CD14-positive monocyte (primary cell): ENCODE data around the gene FOXN1. TPM values are rescaled to one million over a fixed set of nuclear protein-coding genes. Genes with fewer than 3 reads are reported as not detected.

ENCODE experiments used
- DNase-seq, 3 donors: peaks; one replicate each; pipeline ENCODE4 v3.0.0-alpha.2; 2011 to 2022
- H2AFZ ChIP-seq: 2 replicates; pipeline ENCODE4 v1.6.0; 2012; ENCODE audit warnings: mild to moderate bottlenecking, low read depth, low read length, inconsistent platforms; ENCODE audit not compliant: insufficient read depth, poor library complexity, severe bottlenecking
- H3K27ac ChIP-seq, 2 donors: 1 replicate in 1 of 2; 2 replicates in 1 of 2; pipeline ENCODE4 v1.5.1; 2012 to 2013; ENCODE audit warnings: low read length in 2 of 2, control low read depth in 1 of 2, inconsistent platforms in 1 of 2, low read depth in 1 of 2, mild to moderate bottlenecking in 1 of 2
- H3K27me3 ChIP-seq, 2 donors: one replicate each; pipeline versions ENCODE4 v1.6.0 to v1.6.1; 2011 to 2013; ENCODE audit warnings: low read length in 2 of 2; ENCODE audit not compliant: control insufficient read depth in 2 of 2, insufficient read depth in 2 of 2
- H3K36me3 ChIP-seq, 2 donors: replicated peaks in 1 of 2; 1 replicate in 1 of 2; 2 replicates in 1 of 2; pipeline versions ENCODE4 v1.5.1 to v1.6.1; 2012 to 2013; ENCODE audit warnings: low read length in 2 of 2, control low read depth in 1 of 2, inconsistent platforms in 1 of 2, mild to moderate bottlenecking in 1 of 2; ENCODE audit not compliant: insufficient read depth in 2 of 2, control insufficient read depth in 1 of 2
- H3K4me1 ChIP-seq, 2 donors: 1 replicate in 1 of 2; 2 replicates in 1 of 2; pipeline versions ENCODE4 v1.5.1 to v1.6.1; 2012 to 2013; ENCODE audit warnings: low read length in 2 of 2, control low read depth in 1 of 2, inconsistent platforms in 1 of 2, mild to moderate bottlenecking in 1 of 2, moderate library complexity in 1 of 2; ENCODE audit not compliant: insufficient read depth in 2 of 2, control insufficient read depth in 1 of 2
- H3K4me2 ChIP-seq: replicated peaks from 2 replicates; pipeline ENCODE3; 2012; ENCODE audit warnings: low read length, moderate library complexity, mild to moderate bottlenecking; ENCODE audit not compliant: poor library complexity, severe bottlenecking; ENCODE audit errors: extremely low read depth
- H3K4me3 ChIP-seq, 3 experiments: fragments of 200-600 bp in 1 of 3; sonication (generic) in 1 of 3; replicated peaks in 1 of 3; 1 replicate in 2 of 3; 2 replicates in 1 of 3; pipeline ENCODE4 v1.5.1; 2011 to 2013; ENCODE audit warnings: low read length in 3 of 3, mild to moderate bottlenecking in 3 of 3, control low read depth in 2 of 3, low read depth in 2 of 3, inconsistent platforms in 1 of 3, moderate library complexity in 1 of 3
- H3K79me2 ChIP-seq: 2 replicates; pipeline ENCODE4 v1.6.0; 2012; ENCODE audit warnings: mild to moderate bottlenecking, control low read depth, inconsistent platforms, low read length, moderate library complexity; ENCODE audit not compliant: insufficient read depth
- H3K9ac ChIP-seq: 2 replicates; pipeline ENCODE4 v1.6.0; 2017; ENCODE audit warnings: low read length, mild to moderate bottlenecking; ENCODE audit not compliant: insufficient read depth, poor library complexity, severe bottlenecking
- H3K9me3 ChIP-seq, 2 donors: replicated peaks in 1 of 2; 1 replicate in 1 of 2; 2 replicates in 1 of 2; pipeline versions ENCODE4 v1.5.1 to v1.6.1; 2012 to 2013; ENCODE audit warnings: low read length in 2 of 2, control low read depth in 1 of 2; ENCODE audit not compliant: control insufficient read depth in 1 of 2, insufficient read depth in 1 of 2
- H4K20me1 ChIP-seq: 2 replicates; pipeline ENCODE4 v1.6.0; 2012; ENCODE audit warnings: mild to moderate bottlenecking, low read length, control low read depth, moderate library complexity; ENCODE audit not compliant: insufficient read depth
- H3K27ac Mint-ChIP-seq, 7 donors: one replicate each; pipeline ENCODE4 v1.8.0; 2020; ENCODE audit warnings: mild to moderate bottlenecking in 7 of 7, mixed read lengths in 7 of 7, moderate library complexity in 6 of 7, inconsistent platforms in 2 of 7
- H3K27me3 Mint-ChIP-seq, 3 donors: one replicate each; pipeline ENCODE4 v1.8.0; 2021 to 2022; ENCODE audit warnings: low read depth in 3 of 3, mild to moderate bottlenecking in 3 of 3, mixed read lengths in 3 of 3, moderate library complexity in 3 of 3, inconsistent platforms in 1 of 3
- H3K36me3 Mint-ChIP-seq, 2 donors: one replicate each; pipeline ENCODE4 v1.8.0; 2020; ENCODE audit warnings: mixed read lengths in 2 of 2, inconsistent platforms in 1 of 2, mild to moderate bottlenecking in 1 of 2
- H3K4me1 Mint-ChIP-seq: one replicate; pipeline ENCODE4 v1.8.0; 2020; ENCODE audit warnings: mild to moderate bottlenecking, mixed read lengths
- H3K4me3 Mint-ChIP-seq, 2 donors: one replicate each; pipeline ENCODE4 v1.8.0; 2020; ENCODE audit warnings: mild to moderate bottlenecking in 2 of 2, mixed read lengths in 2 of 2, moderate library complexity in 1 of 2
- H3K9me3 Mint-ChIP-seq, 7 donors: one replicate each; pipeline ENCODE4 v1.8.0; 2020 to 2022; ENCODE audit warnings: mixed read lengths in 7 of 7, mild to moderate bottlenecking in 6 of 7, moderate library complexity in 6 of 7, inconsistent platforms in 2 of 7
- WGBS: methylation state at CpG from one replicate; pipeline ENCODE4 v1.1.5; 2013; ENCODE audit warnings: missing lambda C conversion rate; ENCODE audit not compliant: insufficient coverage; 5-methylcytosine and 5-hydroxymethylcytosine counted together
- intact Hi-C, 2 donors: fragments of 100-400 bp; cut with micrococcal nuclease; formaldehyde crosslinking; loops; one replicate each; pipeline versions ENCODE4 v1.15.0 to v1.15.1; 2023
- polyA plus RNA-seq, 3 donors: library from polyadenylated mRNA; depleted of rRNA in 1 of 3; unstranded in 2 of 3; stranded (reverse) in 1 of 3; fragments of 300-500 nt in 2 of 3; fragments of >200 nt in 1 of 3; fragmentation: Illumina TruSeq in 2 of 3; gene quantifications; 1 replicate in 2 of 3; 2 replicates in 1 of 3; pipeline ENCODE4 v1.2.3, GENCODE V29; 2012 to 2021
- TF ChIP-seq, protein P1 (sequence below): fragments of 200-600 bp; IDR thresholded peaks from one replicate; pipeline ENCODE4 v1.8.0; 2022; ENCODE audit warnings: antibody characterized with exemption, mild to moderate bottlenecking

Gene FOXN1
- polyA plus RNA-seq, 3 donors = not detected

DNA sequence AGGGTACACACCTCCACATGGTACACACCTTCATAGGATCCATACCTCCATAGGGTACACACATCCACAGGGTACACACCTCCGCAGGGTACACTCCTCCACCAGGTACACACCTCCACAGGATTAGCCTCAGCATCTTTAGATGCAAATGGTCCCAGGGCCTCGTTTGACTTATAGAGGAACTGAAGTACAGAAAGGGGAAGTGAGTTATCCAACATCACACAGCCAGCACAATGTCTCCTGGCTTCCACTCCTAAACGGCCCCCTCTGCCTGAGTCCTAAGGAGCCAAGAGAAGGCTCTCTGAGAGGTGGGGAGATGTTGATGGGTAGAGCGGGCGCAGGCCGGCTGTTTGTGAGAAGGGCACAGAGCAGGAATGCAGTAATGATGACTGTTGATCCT is 12.0 kb downstream of the FOXN1 start:
- Mint-ChIP-seq H3K4me1 (peaks cover 9% of the 10 kb centered on the region), H3K27ac (no peak overlapping the region), H3K36me3 (no peaks in the 10 kb centered on the region), H3K27me3 (peaks cover 0 to 8% (median 6%) of the 10 kb centered on the region in 3 donors), H3K9me3 (peaks cover 0 to 9% (median 3%) of the 10 kb centered on the region in 7 donors), H3K4me3 (no peak overlapping the region)
- H4K20me1 ChIP-seq = no peaks in the 10 kb centered on the region
- intact Hi-C loops = no loop called here
- H3K36me3 ChIP-seq = no peaks in the 10 kb centered on the region
- no CpG with 5 or more reads among the region's 6 CpGs for WGBS
- no peak overlapping the region for H2AFZ ChIP-seq
- H3K79me2 ChIP-seq = no peaks in the 10 kb centered on the region
- no peaks in the 10 kb centered on the region for H3K27me3 ChIP-seq
- DNase-seq = peak; percentile 50 to 59 (median 58)
- no peak overlapping the region for H3K27ac ChIP-seq
- H3K4me1 ChIP-seq = peaks cover 0 to 5% of the 10 kb centered on the region in 2 donors
- H3K9me3 ChIP-seq = no peaks in the 10 kb centered on the region
- TF ChIP-seq, protein P1, sequence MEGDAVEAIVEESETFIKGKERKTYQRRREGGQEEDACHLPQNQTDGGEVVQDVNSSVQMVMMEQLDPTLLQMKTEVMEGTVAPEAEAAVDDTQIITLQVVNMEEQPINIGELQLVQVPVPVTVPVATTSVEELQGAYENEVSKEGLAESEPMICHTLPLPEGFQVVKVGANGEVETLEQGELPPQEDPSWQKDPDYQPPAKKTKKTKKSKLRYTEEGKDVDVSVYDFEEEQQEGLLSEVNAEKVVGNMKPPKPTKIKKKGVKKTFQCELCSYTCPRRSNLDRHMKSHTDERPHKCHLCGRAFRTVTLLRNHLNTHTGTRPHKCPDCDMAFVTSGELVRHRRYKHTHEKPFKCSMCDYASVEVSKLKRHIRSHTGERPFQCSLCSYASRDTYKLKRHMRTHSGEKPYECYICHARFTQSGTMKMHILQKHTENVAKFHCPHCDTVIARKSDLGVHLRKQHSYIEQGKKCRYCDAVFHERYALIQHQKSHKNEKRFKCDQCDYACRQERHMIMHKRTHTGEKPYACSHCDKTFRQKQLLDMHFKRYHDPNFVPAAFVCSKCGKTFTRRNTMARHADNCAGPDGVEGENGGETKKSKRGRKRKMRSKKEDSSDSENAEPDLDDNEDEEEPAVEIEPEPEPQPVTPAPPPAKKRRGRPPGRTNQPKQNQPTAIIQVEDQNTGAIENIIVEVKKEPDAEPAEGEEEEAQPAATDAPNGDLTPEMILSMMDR = no peak
- no peak overlapping the region for H3K9ac ChIP-seq
- H3K4me2 ChIP-seq = no peak overlapping the region
- no peak overlapping the region for H3K4me3 ChIP-seq

GRCh38 chr17:28518578-28518977 is 12.4 kb downstream of the FOXN1 start:
- H3K79me2 ChIP-seq = no peaks in the 10 kb centered on the region
- H3K4me3 ChIP-seq = no peak overlapping the region
- H3K27me3 ChIP-seq = no peaks in the 10 kb centered on the region
- peaks cover 9% of the 10 kb centered on the region for H3K4me1 Mint-ChIP-seq
- H3K4me2 ChIP-seq = no peak overlapping the region
- H3K27ac Mint-ChIP-seq = no peak overlapping the region
- no peak overlapping the region for H3K4me3 Mint-ChIP-seq
- intact Hi-C loops = no loop called here
- no peak overlapping the region for H2AFZ ChIP-seq
- H3K9me3 ChIP-seq = no peaks in the 10 kb centered on the region
- TF ChIP-seq, protein P1 = no peak
- H3K27me3 Mint-ChIP-seq = peaks cover 0 to 8% (median 8%) of the 10 kb centered on the region in 3 donors
- no peaks in the 10 kb centered on the region for H3K36me3 ChIP-seq
- H3K9ac ChIP-seq = no peak overlapping the region
- peaks cover 0 to 5% of the 10 kb centered on the region in 2 donors for H3K4me1 ChIP-seq
- DNase-seq = no peak
- no peaks in the 10 kb centered on the region for H3K36me3 Mint-ChIP-seq
- WGBS = 78% methylated on average over 2 of the region's 7 CpGs
- H3K9me3 Mint-ChIP-seq = peaks cover 0 to 9% (median 3%) of the 10 kb centered on the region in 7 donors
- no peaks in the 10 kb centered on the region for H4K20me1 ChIP-seq
- no peak overlapping the region for H3K27ac ChIP-seq
